Testis (tissue), 2 donors: ENCODE results near the gene SMAD3.

Source experiments
- CTCF ChIP-seq, 3 experiments: fragments of 450-650 bp in 2 of 3; fragments of 200-600 bp in 1 of 3; sonication (generic) in 1 of 3; IDR thresholded peaks; one replicate each; pipeline ENCODE4 v1.5.1; 2016 to 2019; ENCODE audit warnings: antibody characterized with exemption in 3 of 3, mild to moderate bottlenecking in 2 of 3, moderate library complexity in 1 of 3
- POLR2A ChIP-seq: fragments of 450-650 bp; IDR thresholded peaks from one replicate; pipeline ENCODE4 v1.6.1; 2017; ENCODE audit warnings: antibody characterized with exemption, mild to moderate bottlenecking, moderate library complexity

- TF ChIP-seq CTCF (IDR thresholded peaks at IDR 0.05) = no peak
- no peak for TF ChIP-seq POLR2A
Observed at GRCh38 chr15:67037694-67038093, 27.7 kb upstream of the SMAD3 start.
